ENCODE results near the gene NR2C1. TPM values are rescaled to one million over a fixed set of nuclear protein-coding genes. Genes with fewer than 3 reads are reported as not detected.

Gene NR2C1
- total RNA-seq, 6 donors from 2014 or later: 23.7 to 173 (median 41.8) TPM

- peaks cover 0 to 14% (median 3%) of the 10 kb centered on the region in 4 donors for H3K36me3 ChIP-seq
- DNase-seq (no peak), ATAC-seq (ENCODE audit: low FRiP score in 2 of 2) (no peak)
- WGBS, 2 donors: 83 to 87% methylated on average over 5 of the region's 5 CpGs
- H3K9me3 ChIP-seq: no peaks in the 10 kb centered on the region
- no peak overlapping the region for H3K4me3 ChIP-seq
- TF ChIP-seq POLR2AphosphoS5 (IDR thresholded peaks at IDR 0.05): no peak
- TF ChIP-seq CTCF (IDR thresholded peaks at IDR 0.05): no peak
- TF ChIP-seq POLR2A (IDR thresholded peaks at IDR 0.05): no peak
- TF ChIP-seq EP300 (IDR thresholded peaks at IDR 0.05): no peak
- H3K27ac ChIP-seq: no peak overlapping the region
- peaks cover 0 to 8% (median 0%) of the 10 kb centered on the region in 4 donors for H3K4me1 ChIP-seq
- no peaks in the 10 kb centered on the region for H3K27me3 ChIP-seq
These were observed 100.2 kb downstream of the NR2C1 start for GRCh38 chr12:94973221-94973620.

GRCh38 chr12:94972795-94973194 lies 100.6 kb downstream of the NR2C1 start:
- no peak for TF ChIP-seq POLR2A (IDR thresholded peaks at IDR 0.05)
- no peak for TF ChIP-seq POLR2AphosphoS5 (IDR thresholded peaks at IDR 0.05)
- TF ChIP-seq CTCF (IDR thresholded peaks at IDR 0.05): no peak
- no peak for TF ChIP-seq EP300 (IDR thresholded peaks at IDR 0.05)
- 86 to 94% methylated on average over 2 of the region's 2 CpGs for WGBS, 2 donors
- Histone ChIP-seq H3K4me1 (peaks cover 0 to 6% (median 0%) of the 10 kb centered on the region in 4 donors), H3K27ac (no peak overlapping the region), H3K4me3 (no peak overlapping the region), H3K36me3 (peaks cover 0 to 14% (median 3%) of the 10 kb centered on the region in 4 donors), H3K9me3 (no peaks in the 10 kb centered on the region), H3K27me3 (no peaks in the 10 kb centered on the region)
- DNase-seq (no peak), ATAC-seq (ENCODE audit: low FRiP score in 2 of 2) (no peak)

GRCh38 chr12:94971923-94972322 lies 101.5 kb downstream of the NR2C1 start:
- TF ChIP-seq POLR2A (IDR thresholded peaks at IDR 0.05) (no peak), POLR2AphosphoS5 (IDR thresholded peaks at IDR 0.05) (no peak), EP300 (IDR thresholded peaks at IDR 0.05) (no peak), CTCF (IDR thresholded peaks at IDR 0.05) (no peak)
- DNase-seq: no peak
- Histone ChIP-seq H3K36me3 (peaks cover 0 to 14% (median 3%) of the 10 kb centered on the region in 4 donors), H3K27ac (no peak overlapping the region), H3K4me1 (no peaks in the 10 kb centered on the region), H3K4me3 (no peak overlapping the region), H3K27me3 (no peaks in the 10 kb centered on the region), H3K9me3 (no peaks in the 10 kb centered on the region)
- WGBS, 2 donors: 92 to 100% methylated on average over 2 of the region's 2 CpGs
- ATAC-seq (ENCODE audit: low FRiP score in 2 of 2): no peak

- no peak overlapping the region for H3K27ac ChIP-seq
These were observed 102.9 kb downstream of the NR2C1 start for GRCh38 chr12:94970560-94970959.

More at GRCh38 chr12:94970560-94970959, 102.9 kb downstream of the NR2C1 start:
- TF ChIP-seq POLR2AphosphoS5 (IDR thresholded peaks at IDR 0.05) (no peak), EP300 (IDR thresholded peaks at IDR 0.05) (no peak), CTCF (IDR thresholded peaks at IDR 0.05) (no peak), POLR2A (IDR thresholded peaks at IDR 0.05) (no peak)
- Histone ChIP-seq H3K36me3 (peaks cover 0 to 14% (median 3%) of the 10 kb centered on the region in 4 donors), H3K9me3 (no peaks in the 10 kb centered on the region), H3K4me3 (no peak overlapping the region), H3K4me1 (no peaks in the 10 kb centered on the region), H3K27me3 (no peaks in the 10 kb centered on the region)
- DNase-seq (no peak), ATAC-seq (ENCODE audit: low FRiP score in 2 of 2) (no peak)
- 93 to 100% methylated on average over 1 of the region's 1 CpG for WGBS, 2 donors

Other genes with a start within 250 kb of the NR2C1 start
- gene NDUFA12, start 69.9 kb downstream of the NR2C1 start, total RNA-seq: 10 to 100 TPM; 24.1 to 74.2 (median 65.4) TPM
- gene FGD6, start 143.8 kb upstream of the NR2C1 start, total RNA-seq: 10 to 100 TPM; 14.7 to 36.1 (median 20.2) TPM
- 100 to 1,000 TPM in 1 of 6 donors, 10 to 100 TPM in 5; 29.6 to 119 (median 69.5) TPM for gene VEZT, start 144.2 kb upstream of the NR2C1 start, total RNA-seq